HTERT RPE-1 (cell line): ENCODE measurements around the gene CPPED1.

Source experiments
- in situ Hi-C: fragments of 300-500 bp; cut with MboI; formaldehyde crosslinking; loops from 4 replicates; pipeline ENCODE4 v1.14.3; 2020; ENCODE audit warnings: low sequenced_read_pairs

The CPPED1 gene

DNA sequence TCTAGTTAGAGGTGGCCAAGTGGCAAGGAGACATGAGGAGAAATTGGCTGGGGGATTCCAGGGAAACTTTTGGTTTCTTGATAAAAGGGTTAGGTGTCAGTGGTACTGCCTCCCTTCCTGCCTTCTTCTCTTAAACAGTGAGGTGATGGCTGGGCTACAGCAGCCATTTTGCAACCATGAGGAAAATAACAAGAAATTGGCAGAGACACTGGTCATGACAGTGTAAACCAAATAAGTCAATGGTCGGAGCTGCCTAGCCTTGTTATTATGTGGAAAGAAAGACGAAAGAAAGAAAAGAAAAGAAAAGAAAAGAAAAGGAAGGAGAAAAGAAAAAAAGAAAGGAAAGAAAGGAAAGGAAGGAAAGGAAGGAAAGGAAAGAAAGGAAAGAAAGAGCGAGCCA, 63.9 kb downstream of the CPPED1 start:
- in situ Hi-C loops, result no loop called here

DNA sequence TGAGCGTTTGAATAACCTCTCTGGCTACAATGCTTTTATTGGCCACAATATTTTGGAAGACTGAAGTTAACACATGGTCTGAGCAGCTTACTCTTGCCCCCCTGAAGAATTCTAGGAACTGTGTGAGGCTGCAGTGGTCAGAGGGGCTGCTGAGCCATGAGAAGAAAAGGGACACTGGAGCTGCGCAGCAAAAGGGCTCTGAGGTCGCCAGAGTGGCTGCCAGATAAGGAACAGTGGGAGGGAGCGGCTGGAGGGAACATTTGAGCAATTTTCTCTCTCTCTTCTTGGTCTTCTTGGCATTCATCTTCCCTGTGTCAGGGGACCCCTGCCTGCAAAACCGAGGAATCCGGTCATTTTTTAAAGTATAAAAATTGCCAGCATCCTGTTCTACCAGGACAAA, 66.1 kb downstream of the CPPED1 start:
- in situ Hi-C loops, result no loop called here

DNA sequence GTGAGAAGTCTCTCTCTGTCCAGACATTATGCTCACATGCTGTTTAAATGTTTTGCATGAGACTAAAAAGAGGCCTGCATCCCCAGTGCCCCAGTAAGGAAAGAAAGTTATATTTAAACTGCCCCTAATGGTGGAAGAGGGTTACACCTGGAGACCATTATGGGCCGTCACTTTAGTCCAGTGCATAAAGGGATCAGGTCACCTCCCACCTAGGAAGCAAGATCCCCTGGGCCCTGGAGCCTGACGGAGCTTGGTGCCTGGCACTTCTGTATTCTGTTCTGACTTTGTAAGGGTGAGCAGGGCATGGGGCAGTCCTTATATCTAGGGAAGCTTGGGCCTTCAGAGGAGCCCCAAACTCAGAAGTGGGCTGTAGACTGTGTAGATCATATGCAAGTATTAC, 67.9 kb downstream of the CPPED1 start:
- in situ Hi-C loops, result no loop called here

DNA sequence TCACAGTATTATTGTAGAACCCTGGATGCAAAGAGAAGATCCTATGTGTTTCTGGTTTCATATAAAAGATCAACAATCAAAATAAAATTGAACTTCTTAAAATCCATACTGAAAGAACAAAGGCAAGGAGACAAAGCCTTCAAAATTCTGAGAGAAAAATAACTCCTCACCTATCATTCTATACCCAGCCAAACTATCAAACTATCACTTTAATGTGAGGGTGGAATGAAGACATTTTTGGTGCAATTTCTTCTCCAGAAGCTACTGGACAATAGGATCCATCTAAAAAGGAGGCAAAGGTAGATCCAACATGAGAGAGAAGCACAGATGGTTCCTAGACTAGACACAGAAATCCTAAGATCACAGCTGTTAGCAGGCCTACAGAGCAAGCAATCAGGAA, 71.1 kb downstream of the CPPED1 start:
- in situ Hi-C loops, result no loop called here

DNA sequence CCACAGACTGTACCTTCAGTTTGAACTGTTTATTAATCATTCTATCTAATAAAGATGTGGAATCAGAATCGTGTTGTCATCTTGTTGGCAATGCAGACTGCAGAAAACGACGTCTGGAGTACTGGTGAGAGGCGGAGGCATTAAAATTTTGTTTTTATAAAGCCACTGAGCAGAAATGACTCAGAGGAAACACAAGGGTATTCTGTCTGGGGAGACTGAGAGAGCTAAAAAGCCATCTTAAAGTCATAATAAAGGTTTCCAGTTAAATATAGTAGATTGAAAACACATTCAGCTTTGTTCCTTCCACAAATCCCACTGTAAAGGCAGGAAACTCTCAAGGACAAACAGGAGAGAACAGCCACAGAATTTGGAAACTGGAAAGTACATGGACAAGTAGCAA, 74.2 kb downstream of the CPPED1 start:
- in situ Hi-C loops, result no loop called here

DNA sequence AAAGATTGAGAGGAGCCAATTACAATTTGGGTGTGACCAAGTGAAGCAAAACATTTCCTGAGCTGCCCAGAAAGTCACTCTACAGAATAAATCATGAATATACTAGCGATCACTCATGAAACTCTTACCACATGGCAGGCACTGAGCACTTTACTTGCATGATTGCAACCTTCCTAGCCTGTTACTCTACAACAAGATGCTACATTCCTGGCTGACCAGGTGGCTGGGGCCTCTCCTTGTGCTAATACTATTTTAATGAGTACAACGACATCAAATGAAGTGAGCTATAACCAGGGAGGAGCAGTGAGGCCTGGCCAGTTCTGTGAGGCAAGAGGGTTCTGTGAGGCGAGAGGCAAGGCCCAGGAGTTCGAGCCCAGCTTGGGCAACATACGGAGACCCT, 75.2 kb downstream of the CPPED1 start:
- in situ Hi-C loops, result no loop called here

DNA sequence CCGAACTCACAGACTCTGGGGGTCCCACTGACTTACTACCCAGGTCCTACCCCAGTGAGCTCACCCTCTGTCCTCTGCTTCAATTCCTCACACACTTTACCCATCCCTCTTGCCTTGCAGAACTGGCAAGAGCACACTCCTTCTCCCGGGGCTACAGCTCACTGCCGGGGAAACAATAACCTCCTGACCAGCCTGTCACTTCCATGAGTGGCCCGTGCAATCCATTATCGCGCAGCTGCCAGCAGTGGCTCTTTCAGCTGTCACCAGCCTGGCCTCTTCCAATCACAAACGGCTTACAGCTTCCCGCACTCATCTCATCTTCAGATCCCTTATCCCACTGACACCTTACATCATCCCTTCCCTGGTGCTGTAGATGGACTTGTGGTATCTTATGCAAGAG, 79.5 kb downstream of the CPPED1 start:
- in situ Hi-C loops, result no loop called here

DNA sequence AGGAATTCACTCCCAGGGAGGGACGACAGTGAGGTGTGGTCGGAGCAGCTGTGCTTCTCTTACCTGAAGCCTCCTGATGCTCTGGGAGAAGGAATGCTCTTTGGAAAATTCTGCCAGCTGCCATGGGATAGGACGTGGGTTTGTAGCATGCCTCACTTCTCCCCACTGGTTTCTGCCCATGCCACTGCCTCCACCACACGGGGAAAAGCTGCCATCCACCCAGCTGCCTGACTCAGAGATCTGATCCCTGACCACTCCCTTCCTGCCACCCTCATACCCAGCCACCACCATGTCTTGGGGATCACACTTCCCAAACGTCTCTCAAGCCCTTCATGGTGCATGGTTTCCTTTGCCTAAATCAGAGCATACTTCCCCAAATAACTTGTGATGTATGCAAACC, 80.0 kb downstream of the CPPED1 start:
- in situ Hi-C loops, result no loop called here

DNA sequence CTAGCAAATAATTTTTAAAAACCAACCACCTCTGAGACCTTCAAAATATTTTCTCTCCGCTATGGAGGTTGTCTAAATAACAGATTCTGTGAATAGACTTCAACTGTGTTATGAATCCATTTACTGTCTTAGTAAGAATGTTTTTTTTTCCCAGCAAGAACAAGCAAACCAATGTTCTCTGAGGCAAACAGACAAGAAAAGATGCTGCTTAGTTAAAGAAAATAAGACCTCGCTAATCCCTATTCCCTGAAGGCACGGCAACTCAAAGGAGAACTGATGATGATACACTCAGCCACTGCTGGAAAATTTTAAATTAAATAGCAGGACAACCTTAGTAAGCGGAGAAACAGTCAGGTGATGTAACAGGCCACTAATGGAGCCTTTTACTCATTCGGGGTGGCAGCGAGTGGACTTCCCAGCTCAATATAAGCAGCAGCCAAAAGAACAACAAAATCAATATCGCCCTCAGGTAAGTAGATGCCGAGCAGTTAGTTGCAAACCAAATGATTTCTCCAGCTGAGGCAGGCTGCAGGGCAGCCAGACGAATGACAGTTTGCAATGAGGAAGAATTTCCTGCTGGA, 81.8 kb downstream of the CPPED1 start:
- in situ Hi-C loops, result no loop called here

DNA sequence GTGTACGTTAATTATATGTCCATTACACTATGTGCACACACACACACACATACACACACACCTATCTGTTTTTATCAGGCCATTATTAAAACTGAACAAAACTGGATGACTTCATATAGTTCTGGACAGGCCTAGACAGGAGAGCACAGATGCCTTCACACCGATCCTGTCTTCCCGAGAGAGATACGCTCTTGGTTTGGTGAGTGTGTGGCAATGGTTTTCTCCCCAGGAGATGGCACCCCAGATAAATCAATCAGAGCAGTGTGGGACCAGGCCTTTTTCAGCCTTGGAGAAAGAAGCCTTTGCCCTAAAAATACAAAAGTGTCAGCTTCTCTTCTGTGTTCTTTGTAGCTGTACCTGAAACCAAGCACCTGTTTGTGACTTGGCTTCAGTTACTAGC, 83.7 kb downstream of the CPPED1 start:
- in situ Hi-C loops, result no loop called here

DNA sequence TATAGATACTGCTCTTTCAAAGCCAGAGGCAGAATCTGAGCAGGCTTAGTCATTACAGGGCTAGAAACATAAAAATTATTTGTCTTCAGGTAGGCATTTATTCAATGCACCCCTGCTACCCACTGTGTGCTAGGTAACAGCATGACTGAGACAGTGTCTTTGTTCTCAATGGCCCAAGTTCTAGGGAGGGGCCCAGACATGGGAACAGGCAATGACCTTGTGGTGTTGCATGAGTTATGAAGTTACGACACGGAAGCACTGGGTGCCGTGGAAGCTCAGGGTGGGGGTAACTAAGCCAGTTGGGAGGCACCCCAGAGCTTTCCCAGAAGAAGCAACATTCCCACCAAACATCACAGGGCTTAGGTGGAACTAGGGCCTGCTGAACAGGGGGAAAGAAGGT, 87.0 kb downstream of the CPPED1 start:
- in situ Hi-C loops, result no loop called here

DNA sequence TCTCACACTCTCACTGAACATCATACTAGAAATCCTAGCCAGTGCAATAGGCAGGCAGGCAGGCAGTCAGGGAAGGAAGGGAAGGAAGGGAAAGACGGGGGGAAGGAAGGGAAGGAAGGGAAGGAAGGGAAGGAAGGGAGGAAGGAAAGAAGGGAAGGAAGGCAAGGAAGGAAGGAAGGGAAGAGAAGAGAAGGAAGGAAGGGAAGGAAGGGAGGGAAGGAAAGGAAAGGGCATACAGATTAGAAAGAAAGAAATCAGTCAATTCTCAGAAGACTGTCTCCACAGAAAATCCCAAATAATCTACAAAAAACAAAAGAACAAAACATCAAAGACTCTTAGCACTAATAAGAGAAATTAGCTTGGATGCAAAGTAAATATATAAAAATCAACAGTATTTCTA, 93.9 kb downstream of the CPPED1 start:
- in situ Hi-C loops, result no loop called here

DNA sequence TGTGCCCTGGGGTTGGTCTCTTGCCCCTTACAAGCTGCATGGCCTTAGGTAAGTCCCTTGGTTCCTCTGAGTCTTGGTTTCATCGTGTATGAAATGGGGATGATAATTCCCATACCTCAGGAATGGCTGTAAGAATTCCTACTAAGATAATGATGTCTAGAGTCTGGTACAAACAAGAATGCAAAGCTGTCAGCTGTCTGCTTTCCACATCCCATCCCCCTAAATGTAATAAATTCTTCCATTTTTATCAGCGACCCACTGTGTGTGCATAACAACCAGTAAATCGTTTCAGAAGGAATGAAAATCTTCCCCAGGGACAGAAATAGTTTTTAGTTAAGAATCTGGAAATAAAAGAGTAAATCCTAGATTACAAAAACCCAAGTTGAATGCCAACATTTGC, 95.4 kb downstream of the CPPED1 start:
- in situ Hi-C loops, result no loop called here

DNA sequence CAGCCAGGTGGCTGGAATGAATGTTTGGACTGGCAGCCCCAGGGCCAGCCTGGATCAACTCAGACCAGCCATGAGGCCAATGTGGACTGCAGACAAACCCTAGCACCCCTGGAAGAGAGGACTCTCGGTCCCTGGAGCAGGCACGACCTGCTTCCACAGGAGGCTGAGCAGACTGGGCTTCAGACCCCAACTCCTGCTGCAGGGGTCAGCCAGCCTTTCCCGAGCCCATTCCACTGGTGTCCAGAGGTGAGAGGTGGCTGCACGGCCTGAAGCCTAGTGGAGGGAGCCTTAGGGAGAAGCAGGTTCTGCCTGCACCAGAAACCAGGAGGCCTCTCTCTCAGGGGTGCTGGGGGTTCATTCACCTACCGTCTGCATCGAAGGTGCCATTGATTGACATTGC, 97.1 kb downstream of the CPPED1 start:
- in situ Hi-C loops, result no loop called here

DNA sequence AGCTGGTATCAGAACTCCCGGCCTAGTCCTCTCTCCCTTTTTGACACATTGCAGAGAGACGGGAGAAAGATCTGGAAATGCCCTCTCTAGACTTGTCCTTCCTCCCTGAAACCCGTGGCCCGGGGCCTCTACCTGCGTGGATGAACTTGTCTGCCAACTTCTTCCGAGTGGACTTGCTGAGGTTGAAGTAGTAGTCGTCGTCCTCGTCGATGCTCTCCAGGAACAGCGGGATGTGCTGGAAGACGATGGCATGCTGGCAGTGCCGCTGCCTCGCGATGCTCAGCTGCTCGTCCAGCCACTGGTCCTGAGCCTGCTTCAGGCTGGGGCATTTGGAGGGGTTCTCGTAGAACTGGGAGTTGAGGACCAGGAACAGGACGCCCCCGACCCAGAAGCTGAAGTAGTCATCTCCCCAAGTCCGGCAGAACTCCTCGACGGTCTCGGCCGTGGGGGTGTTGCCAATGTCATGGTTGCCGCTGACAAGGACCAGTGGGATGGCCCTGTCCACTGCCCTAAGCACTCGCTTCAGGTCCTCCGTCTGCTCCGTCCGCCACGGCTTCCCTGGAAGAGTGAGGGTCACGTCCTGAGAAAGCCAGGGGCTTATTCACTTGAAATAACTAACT, 99.1 kb downstream of the CPPED1 start:
- in situ Hi-C loops, result no loop called here

DNA sequence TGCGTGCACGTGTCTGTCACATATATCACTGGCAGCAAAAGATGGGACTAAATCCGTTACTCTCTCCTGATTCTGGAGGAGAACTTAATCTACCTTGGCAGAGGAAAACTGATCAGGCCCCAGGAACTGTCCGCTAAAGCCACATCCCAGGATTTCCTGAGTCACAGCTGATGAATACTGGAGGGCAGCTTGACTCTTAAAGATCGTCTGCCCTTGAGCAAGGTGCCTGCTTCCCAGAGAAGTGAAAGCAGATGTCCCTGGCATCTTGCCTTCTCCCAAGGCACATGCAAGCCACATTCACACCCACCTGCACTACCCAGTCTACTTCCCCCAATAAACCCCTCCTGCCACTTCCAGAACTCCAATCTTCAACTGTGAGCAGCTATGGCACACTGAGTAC, 99.8 kb downstream of the CPPED1 start:
- in situ Hi-C loops, result no loop called here

DNA sequence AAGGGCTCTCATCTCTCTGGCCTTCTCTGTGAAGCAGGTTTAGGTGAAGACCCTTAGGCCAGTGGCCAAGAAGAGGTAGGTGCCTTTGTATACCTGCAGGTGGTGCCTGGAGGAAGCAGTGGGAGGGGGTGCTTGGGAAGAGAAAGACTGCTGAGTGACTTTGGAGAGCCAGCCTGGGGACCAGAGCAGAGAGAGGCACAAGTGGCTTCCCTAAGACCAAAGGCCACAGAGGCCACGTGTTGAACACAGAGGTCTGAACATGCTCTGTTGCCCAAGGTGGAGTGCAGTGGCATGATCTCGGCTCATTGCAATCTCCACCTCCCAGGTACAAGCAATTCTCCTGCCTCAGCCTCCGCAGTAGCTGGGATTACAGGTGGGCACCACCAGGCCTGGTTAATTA, 103.5 kb downstream of the CPPED1 start:
- in situ Hi-C loops, result no loop called here

DNA sequence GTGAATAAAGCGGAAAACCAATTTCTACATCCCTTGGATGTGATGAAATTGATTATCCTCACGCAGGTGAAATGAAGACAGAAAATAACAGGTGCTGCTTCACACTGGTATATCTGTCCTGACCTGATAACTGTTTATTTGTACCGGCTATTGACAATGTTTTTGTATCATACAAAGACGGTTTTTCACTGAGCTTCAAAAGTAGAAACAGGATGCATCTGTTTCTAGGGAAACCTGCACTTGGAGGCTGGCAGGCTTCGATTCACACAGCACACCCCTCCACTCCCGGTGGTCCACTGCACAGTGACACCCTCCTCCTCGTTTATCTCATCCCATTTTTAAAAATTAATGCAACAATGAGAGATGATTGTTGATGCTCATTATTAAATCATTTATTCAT, 104.5 kb downstream of the CPPED1 start:
- in situ Hi-C loops, result no loop called here

DNA sequence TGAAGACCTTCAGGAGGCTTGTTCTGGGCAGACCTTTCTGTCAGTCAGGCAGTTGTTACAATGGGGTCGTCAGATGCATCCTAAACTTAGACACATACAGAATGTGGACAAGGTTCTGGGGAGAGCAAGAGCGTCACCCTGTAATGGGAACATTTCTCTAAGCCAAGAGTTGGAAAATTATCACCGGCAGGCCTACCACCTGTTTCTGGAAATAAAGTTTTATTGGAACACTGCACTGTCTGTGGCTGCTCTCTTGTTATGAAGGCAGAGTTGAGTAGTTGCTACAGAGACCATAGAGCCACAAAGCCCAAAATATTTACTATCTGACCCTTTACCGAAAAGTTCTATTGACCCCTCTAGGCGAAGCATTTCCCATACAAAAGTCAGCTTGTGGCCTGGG, 106.2 kb downstream of the CPPED1 start:
- in situ Hi-C loops, result no loop called here

DNA sequence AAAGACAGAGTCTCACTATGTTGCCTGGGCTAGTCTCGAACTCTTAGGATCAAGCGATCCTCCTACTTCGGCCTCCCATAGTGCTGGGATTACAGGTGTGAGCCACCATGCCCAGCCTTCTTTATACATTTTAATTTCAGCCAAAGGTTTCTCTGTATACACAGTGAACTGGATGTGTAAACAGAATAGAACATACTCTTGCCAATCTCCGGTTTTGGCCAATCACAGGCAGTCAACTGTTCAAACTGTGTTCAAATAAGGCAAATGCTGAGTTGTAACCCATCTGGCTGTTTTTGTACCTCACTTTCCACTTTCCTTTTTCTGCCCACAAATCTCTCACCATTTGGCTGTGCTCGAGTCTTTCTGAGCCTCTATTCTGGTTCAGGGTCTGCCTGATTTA, 108.2 kb downstream of the CPPED1 start:
- in situ Hi-C loops, result no loop called here

DNA sequence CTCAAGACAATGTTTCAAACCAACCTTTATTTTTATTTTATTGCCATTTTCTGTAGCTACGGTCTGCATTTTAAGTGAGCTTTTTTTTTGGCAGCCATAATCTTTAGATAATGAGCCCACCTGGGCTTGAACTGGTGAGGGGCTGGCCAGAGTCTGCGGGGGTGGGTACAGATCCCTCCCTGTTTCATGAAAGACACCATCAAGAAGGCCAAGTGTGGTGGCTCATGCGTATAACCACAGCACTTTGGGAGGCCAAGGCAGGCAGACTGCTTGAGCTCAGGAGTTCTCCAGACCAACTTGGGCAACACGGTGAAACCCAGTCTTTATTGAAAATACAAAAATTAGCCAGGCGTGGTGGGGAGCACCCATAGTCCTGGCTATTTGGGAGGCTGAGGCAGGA, 113.7 kb downstream of the CPPED1 start:
- in situ Hi-C loops, result no loop called here

DNA sequence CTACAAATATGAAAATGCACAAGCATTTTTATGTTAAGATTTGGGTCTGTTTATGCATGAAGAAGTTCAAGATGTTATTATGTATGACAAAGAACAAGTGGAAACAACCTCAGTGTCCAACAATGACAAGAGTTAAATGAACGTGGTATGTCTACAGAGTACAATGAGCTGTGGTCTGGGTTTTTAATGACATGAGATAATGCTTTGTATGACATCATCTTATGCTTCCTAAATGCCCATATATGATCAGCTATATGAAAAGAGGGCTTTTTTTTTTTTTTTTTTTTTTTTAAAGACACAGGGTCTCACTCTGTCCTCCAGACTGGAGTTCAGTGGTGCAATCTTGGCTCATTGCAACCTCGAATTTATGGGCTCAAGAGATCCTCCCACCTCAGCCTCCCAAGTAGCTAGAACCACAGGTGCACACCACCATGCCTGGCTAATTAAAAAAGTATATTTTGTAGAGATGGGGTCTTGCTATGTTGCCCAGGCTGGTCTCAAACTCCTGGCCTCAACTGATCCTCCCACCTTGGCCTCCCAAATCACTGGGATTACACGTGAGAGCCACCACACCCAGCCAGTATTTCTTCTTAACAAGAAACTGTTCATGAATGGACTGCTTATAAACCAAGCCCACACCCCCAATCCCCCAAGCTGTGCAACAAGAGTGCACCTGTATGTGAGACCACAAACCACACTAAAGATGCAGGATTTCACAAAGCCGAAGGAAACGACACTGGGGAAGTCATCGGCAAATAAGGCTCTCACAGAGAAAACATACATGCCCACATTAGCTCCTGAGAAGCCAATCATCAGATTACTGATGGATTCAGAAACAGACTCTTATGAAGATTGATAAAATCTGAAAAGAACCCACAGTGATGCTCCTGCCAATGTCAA, 114.5 kb downstream of the CPPED1 start:
- in situ Hi-C loops, result no loop called here
